Measurements from ENCODE around the gene LHPP.

LHPP gene

GRCh38 chr10:124653811-124654651 is 192.4 kb downstream of the LHPP start:
- DNase-seq (ENCODE audit: low read depth, low spot score), result no peak

- DNase-seq (ENCODE audit: low read depth, low spot score), result no peak
These were observed 193.1 kb downstream of the LHPP start for GRCh38 chr10:124654686-124655085.

- no peak for DNase-seq (ENCODE audit: low read depth, low spot score)
These were observed 193.8 kb downstream of the LHPP start for GRCh38 chr10:124655191-124656112.

GRCh38 chr10:124656113-124656490 is 194.5 kb downstream of the LHPP start:
- no peak for DNase-seq (ENCODE audit: low read depth, low spot score)

- DNase-seq (ENCODE audit: low read depth, low spot score), result no peak
These were observed 194.9 kb downstream of the LHPP start for GRCh38 chr10:124656541-124656940.

GRCh38 chr10:124657806-124658205 is 196.2 kb downstream of the LHPP start:
- no peak for DNase-seq (ENCODE audit: low read depth, low spot score)

GRCh38 chr10:124658591-124659242 is 197.1 kb downstream of the LHPP start:
- DNase-seq (ENCODE audit: low read depth, low spot score), result no peak

GRCh38 chr10:124659380-124659779 is 197.8 kb downstream of the LHPP start:
- no peak for DNase-seq (ENCODE audit: low read depth, low spot score)

- no peak for DNase-seq (ENCODE audit: low read depth, low spot score)
These were observed 198.9 kb downstream of the LHPP start for GRCh38 chr10:124660404-124661125.

GRCh38 chr10:124661660-124662180 is 200.1 kb downstream of the LHPP start:
- DNase-seq (ENCODE audit: low read depth, low spot score), result no peak

GRCh38 chr10:124663228-124663627 is 201.6 kb downstream of the LHPP start:
- no peak for DNase-seq (ENCODE audit: low read depth, low spot score)
